HG03442 (cell line): ENCODE results near the gene LDLRAD4.
A peak's percentile ranks its signal among the peaks of the same experiment; 100 is the strongest.

ENCODE experiments used
- ATAC-seq: cut with Tn5 transposase; IDR thresholded peaks from one replicate; pipeline ENCODE4 v1.9.1; 2021; ENCODE audit warnings: mild to moderate bottlenecking, moderate library complexity; ENCODE audit not compliant: unreplicated experiment

Gene LDLRAD4

DNA sequence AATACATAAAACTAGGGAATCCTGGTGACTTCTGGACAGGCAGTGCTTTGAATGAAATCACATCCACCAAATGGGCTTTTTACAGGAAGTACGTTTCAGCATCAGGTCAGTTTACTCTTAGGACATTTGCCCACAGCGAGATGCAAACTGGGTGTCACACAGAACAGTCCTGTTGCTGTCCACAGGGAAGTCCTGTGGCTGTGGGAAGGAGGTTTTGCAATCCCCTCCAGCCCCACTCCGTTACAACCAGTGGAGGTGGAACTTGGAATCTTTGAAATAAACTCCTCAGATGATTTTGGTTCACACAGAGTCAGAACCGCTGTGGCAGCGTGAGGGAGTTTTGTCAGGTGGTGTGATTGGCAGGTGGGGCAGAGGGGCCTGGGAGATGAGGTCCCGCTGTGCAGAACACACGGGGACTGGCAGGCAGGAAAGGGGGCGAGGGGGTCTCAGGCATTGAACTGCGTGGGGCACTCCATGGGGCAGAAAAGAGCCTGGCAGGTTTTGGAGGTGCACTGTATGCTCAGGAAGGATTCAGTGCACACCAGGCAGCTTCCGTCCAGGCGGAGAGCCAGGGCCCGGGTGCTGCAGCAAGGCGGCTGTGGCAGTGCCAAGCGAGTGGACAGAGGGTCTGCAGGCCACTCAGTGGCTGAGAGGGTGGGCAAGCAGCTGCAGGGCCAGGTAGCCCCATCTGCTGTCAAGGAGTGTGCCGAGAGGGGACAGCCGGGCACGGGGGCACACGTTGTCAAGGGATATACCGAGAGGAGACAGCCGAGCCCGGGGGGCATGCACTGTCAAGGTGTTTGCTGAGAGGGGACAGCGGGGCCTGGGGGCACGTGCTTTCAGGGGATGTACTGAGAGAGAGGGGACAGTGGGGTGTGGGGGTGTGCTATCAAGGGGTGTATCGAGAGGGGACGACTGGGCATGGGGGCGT, 148.7 kb downstream of the LDLRAD4 start:
- ATAC-seq: no peak

- no peak for ATAC-seq
Measured at GRCh38 chr18:13368080-13368813, 149.7 kb downstream of the LDLRAD4 start.

DNA sequence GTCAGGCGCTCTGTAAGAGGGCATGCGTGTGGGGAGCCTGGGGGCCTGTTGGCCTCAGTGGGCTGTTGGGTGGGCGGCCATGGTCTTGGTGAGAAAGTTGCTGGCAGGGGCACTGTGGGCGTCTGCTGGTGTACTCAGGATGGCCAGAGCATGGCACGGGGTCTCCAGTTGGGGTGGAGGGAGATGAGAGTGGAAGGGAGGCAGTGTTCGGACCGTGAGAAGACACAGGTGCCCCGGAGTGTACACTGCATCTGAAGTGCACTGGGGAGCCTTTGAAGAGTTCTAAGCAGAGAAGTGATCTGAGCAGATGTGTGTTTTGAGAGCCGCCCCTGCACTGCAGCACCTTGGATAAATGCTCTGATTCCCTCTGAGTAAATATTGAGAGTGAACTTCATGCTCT, 150.8 kb downstream of the LDLRAD4 start:
- ATAC-seq: no peak

DNA sequence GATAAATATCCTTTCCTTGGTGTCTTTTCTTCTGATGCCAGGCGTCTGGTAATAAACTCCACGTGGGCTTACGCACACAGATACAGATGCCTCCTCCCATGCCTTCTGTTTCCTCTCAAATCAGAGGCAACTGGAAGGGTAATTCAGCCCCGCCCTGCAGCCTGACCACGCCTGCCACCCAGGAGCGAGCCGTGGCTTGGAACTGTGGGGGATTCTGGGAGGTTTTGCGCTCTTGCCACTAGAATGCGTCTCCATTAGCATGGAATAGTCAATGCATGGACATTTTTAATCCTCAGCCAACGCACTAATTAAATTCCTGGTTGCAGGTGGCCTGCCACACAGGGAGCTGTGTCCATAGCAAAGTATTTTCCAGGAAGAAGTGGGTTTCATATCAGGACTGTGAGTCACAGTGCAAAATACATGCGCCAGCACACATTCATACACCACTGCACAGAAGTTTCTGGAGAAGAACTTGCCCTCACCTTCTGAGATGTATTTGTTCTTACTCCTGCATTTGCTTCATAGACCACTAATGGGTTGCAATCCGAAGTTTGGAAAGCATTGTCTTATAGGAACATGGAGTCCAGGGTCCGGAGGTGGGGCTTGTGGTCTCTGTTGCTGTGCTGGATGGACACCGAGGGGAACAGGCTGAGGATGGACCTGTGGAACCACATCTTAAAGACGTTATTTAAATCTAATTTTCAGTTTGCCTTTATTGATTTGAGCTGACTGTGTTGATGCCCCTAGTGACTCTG, 151.4 kb downstream of the LDLRAD4 start:
- ATAC-seq: no peak

DNA sequence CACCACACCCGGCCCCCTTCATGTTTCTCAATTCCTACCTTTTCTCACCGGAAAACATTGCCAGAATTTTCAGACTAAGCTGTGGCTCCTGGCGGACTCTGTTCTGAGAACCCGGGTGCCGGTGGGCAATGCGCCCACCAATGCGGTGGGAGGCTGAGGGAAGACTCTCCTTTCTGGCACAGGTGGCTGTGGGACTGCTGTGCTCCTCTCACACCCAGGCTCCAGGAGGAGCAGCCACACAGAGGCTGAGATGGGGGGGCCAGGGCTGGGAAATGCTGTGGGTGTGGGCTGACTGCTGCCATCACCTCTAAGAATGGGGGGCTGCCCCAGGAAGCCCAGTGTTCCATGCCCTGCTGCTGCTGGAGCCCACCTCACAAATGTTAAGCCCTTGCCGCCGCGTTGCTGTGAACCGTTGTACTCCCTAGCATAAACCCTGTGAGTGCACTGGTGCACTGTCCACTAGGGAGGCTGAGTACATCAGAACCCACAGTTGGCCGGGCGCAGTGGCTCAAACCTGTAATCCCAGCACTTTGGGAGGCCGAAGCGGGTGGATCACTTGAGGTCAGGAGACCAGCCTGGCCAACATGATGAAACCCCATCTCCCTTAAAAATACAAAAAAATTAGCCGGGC, 152.6 kb downstream of the LDLRAD4 start:
- ATAC-seq: no peak

- no peak for ATAC-seq
Measured at GRCh38 chr18:13371689-13372418, 153.3 kb downstream of the LDLRAD4 start.

GRCh38 chr18:13372531-13372951, 154.0 kb downstream of the LDLRAD4 start:
- no peak for ATAC-seq

DNA sequence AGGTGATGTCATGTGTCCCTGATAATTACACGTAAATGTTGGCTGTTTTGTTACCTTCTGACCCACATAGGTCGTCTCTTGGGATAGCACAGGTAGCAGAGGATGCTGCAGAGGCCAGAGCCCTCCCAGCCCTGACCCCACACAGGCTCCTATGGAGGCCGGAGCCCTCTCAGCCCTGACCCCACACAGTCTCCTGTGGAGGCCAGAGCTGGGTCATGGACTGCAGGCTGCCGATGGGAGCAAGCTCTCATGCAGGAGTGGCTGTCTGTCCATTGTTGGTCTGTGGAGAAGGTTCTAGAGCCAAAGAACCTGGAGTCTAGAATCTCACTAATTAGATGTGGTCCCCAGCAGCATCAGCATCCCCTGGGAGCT, 155.5 kb downstream of the LDLRAD4 start:
- no peak for ATAC-seq

- ATAC-seq: peak; percentile 1
Measured at GRCh38 chr18:13374468-13375301, 156.1 kb downstream of the LDLRAD4 start.

GRCh38 chr18:13375302-13376255, 157.0 kb downstream of the LDLRAD4 start:
- peak; percentile 89 for ATAC-seq

- no peak for ATAC-seq
Measured at GRCh38 chr18:13376298-13376840, 157.8 kb downstream of the LDLRAD4 start.

DNA sequence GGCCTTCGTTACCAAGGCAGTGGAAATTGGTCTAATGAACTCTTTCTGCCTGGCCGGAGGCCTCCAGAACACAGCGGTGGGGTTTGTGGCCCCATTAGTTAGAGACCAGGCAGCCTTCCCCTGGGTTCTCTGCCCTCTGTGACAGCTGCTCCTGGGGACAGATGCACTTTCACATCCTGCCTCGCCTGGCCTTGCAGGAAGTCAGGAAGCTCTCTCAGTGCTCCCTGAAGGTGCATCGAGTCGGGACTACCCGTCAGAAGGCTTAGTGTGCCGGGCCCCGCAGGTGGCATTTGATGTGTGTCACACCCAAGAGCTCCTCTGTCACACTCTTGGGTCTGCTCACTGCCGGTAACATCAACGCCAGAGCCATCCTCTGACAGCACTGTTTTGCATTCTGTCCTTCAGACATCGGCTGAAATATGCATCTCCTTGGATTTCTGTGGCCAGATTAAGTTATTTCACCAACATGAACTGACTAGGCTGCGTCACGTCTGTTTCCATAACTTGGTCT, 158.3 kb downstream of the LDLRAD4 start:
- ATAC-seq: no peak

DNA sequence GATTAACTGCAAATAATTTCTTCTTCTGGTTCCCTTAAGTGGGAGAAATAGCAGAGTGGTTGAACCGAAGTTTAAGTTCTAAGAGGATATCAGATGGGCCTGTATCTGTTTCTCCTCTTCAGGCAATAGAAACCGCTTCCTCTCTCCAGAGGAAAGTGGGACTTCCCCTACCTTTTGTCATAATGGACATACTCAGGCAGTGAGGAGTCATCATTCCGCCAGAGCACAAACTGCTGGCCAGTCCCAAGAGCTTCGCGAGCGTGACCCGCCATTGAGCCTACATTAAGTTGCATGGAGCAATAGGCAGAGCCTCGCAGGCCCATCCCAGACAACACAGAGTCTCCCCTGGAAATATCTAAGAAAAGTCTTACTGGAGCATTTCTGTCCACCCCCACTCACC, 158.9 kb downstream of the LDLRAD4 start:
- ATAC-seq: no peak

GRCh38 chr18:13378150-13378549, 159.6 kb downstream of the LDLRAD4 start:
- ATAC-seq: no peak

DNA sequence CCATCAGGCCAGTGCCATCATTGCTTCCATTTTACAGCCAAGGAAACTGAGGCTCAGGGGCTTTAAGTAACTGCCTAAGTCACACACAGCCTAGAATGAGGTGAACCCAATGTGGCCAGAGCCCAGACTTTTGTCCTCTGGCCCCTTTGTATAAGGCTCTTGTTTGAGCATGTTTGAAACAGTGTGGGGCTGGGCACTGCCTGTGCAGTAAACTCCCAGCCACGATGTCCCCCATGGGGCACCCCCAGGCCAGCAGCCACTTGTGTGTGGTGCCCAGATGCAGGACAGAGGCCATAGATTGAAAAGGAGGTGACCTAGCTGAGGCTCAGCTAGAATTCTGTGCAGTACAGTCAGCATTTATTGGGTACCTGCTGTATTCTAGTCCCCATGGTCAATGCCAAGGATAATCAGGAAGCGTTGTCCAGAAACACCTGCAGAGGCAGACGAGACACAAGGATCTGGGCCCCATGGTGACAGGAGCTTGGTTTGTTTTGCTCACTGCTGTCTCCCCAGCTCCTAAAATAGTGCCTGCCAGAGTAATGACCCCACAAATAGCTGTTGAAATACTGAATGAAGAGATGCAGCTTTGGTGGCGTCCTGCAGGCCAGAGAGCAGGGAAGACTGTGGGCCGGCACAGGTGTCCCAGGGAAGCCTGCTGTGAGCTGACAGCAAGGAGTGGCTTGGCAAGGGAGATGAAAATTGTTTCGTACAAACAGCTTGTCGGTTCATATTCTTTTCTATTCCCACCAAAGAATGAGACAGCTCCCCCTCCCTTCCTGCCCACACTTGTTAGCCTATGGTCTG, 160.7 kb downstream of the LDLRAD4 start:
- no peak for ATAC-seq

DNA sequence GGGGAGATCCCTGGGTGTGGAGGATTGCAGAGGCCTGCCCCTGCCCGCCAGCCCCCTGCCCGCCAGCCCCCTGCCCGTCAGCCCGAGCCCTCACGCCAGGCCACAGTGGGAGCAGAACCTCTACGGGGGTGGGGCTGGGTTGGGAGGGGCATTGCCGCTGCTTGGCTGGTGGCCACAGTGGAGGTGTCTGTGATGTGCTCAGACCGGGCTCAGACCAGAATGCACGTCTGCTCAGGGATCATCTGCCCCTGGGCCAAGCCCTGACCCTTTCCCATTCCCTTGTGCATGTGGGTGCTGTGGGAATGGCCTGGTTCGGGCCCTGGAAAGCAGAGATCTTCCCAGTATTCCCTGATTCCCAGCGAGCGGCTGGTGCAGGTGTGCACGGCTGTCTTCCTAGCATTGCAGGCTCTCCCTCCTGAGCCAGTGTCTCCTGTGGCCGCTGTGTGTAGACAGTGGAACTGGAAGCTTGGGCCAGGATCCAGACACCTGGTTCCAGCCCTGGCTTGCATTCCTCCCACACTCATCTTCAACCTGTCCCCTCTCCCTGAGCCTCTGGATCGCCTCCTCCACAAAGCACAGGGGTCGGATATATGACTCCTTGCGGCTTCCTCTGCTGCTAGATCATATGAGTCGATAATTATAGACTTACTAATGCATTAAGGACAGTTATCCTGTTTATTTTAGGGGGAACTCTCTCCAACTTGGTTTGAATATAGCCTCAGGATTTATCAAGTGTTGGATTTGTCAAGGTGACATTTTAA, 161.6 kb downstream of the LDLRAD4 start:
- no peak for ATAC-seq
